Activated naive CD4-positive, alpha-beta T cell treated with anti-CD3 and anti-CD28 coated beads, Interleukin-2, amount 10 ng/mL, durations not matched to agents 7 days and 5 days (primary cell): ENCODE results near the gene UGDH.
"Not testable (repeated sequence)": the region's sequence is repeated elsewhere in the genome, so short reads cannot be mapped to it uniquely, and the experiment has no call there.

ENCODE experiments used
- CTCF ChIA-PET: fragments of 350-600 bp; sonication (Branson Sonifier 250); formaldehyde crosslinking; loops from one replicate; lab custom pipeline; 2021; ENCODE audit warnings: antibody characterized with exemption; lab: Charles Lee
- DNase-seq: peaks from one replicate; pipeline ENCODE4 v3.0.0-alpha.2; 2020
- H3K27ac Mint-ChIP-seq: one replicate; pipeline ENCODE4 v1.8.0; 2021; ENCODE audit warnings: mild to moderate bottlenecking, moderate library complexity, mixed read lengths
- H3K27me3 Mint-ChIP-seq: one replicate; pipeline ENCODE4 v1.8.0; 2021; ENCODE audit warnings: mild to moderate bottlenecking, mixed read lengths
- H3K36me3 Mint-ChIP-seq: one replicate; pipeline ENCODE4 v1.8.0; 2021; ENCODE audit warnings: mixed read lengths
- H3K4me1 Mint-ChIP-seq: one replicate; pipeline ENCODE4 v1.8.0; 2021; ENCODE audit warnings: mixed read lengths
- H3K4me3 Mint-ChIP-seq: one replicate; pipeline ENCODE4 v1.8.0; 2021; ENCODE audit warnings: mild to moderate bottlenecking, moderate library complexity, mixed read lengths
- H3K9me3 Mint-ChIP-seq: one replicate; pipeline ENCODE4 v1.8.0; 2021; ENCODE audit warnings: mixed read lengths

The UGDH gene

DNA sequence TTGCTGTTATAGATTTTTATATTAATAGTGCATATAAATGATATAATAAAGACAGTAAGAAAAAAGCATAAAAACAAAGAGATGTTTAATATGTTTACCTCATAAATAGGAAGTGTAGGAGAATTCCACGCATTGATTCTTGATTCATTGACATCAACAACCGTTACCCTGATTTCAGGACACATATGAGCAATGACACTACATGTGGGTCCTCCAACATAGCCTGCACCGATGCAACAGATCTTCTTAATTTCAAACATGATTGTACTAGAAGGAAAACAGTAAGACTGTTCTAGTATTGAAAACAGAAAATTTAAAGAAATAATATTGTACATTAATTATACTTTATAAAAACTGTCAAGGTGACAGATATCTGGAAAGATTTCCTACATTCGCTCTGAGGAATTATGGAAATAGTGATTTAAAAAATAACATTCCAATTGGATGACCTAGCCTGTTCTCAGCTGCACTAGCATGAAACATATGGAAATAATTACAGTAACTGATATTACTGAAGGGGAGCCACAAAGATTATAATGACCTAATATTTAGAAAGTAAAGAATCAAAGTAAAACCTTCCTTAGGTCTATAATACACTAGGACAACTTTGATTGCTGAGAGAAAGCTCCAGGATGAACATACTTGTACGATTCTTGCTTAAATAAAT is 5.9 kb downstream of the UGDH start:
- CTCF ChIA-PET = no interaction called here
- H3K9me3 Mint-ChIP-seq = no peaks in the 10 kb centered on the region
- peaks cover 7% of the 10 kb centered on the region for H3K4me1 Mint-ChIP-seq
- no peak for DNase-seq
- no peaks in the 10 kb centered on the region for H3K27me3 Mint-ChIP-seq
- no peak overlapping the region for H3K4me3 Mint-ChIP-seq
- H3K36me3 Mint-ChIP-seq = no peaks in the 10 kb centered on the region
- no peak overlapping the region for H3K27ac Mint-ChIP-seq

DNA sequence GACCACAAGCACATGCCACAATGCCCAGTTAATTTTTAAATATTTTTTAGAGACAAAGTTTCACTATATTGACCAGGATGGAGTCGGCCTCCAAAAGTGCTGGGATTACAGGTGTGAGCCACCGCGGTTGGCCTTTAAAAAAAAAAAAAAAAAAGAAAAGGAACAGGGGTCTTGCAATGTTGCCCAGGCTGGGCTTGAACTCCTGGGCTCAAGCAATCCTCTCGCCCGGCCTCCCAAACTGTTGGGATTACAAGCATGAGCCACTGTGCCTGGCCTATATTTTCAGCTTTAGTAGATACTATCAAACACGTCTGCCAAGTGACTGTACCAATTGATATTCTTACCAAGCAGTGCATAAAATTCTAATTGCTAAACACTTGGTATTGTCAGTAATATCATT is 8.8 kb downstream of the UGDH start:
- Mint-ChIP-seq H3K36me3 (no peaks in the 10 kb centered on the region), H3K9me3 (no peaks in the 10 kb centered on the region), H3K27ac (no peak overlapping the region), H3K4me1 (no peaks in the 10 kb centered on the region), H3K27me3 (no peaks in the 10 kb centered on the region), H3K4me3 (no peak overlapping the region)
- no peak for DNase-seq
- CTCF ChIA-PET = no interaction called here

DNA sequence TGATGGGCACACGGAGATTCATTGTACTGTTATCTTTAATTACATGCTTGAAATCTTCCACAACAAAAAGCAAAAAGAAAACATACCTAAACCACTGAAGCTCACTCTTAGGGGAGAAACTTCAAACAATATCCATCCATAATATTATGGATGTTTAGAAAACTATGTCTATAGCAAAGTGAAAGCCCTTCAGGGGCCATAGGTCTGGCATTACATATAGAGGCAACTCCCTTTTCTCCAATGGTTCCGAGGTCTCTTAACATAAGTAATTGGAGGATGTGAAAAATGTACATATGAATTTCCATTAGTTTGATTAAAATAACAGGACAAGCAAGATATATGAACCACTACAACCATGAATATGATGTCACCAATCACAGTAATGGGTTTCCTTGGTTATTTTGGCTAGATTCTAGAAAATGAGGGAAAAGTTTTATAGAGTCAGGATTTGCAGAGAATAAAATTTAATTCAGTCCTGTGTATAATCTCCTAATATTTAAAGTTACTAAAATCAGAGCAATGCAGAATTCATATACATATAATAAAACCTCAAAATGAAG is 10.8 kb downstream of the UGDH start:
- peaks cover 4% of the 10 kb centered on the region for H3K36me3 Mint-ChIP-seq
- no peaks in the 10 kb centered on the region for H3K27me3 Mint-ChIP-seq
- CTCF ChIA-PET = no interaction called here
- no peak for DNase-seq
- no peak overlapping the region for H3K4me3 Mint-ChIP-seq
- no peak overlapping the region for H3K27ac Mint-ChIP-seq
- no peaks in the 10 kb centered on the region for H3K9me3 Mint-ChIP-seq
- H3K4me1 Mint-ChIP-seq = no peaks in the 10 kb centered on the region

DNA sequence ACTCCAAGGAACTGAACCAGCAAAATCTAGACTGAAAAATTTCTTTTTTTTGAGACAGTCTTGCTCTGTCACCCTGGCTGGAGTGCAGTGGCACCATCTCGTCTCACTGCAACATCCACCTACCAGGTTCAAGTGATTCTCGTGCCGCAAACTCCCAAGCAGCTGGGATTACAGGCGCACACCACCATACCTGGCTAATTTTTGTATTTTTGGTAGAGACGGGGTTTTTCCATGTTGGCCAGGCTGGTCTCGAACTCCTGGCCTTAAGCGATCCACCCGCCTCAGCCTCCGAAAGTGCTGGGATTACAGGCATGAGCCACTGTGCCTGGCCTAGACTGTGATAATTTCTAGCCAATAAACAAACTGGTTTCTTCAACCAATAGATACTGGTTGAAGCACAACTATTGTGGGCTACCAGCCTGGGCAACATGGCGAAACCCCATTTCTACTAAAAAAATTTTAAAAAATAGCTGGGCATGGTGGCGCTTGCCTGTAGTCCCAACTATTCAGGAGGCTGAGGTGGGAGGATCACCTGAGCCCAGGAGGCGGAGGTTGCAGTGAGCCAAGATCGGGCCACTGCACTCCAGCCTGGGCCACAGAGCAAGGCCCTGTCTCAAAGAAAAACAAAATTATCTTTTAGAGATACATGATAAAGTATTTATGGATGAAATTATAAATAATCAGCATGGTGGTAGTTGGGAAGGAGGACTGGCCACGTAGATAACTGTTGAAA is 11.4 kb downstream of the UGDH start:
- H3K36me3 Mint-ChIP-seq, H3K27ac Mint-ChIP-seq, CTCF ChIA-PET, H3K4me3 Mint-ChIP-seq, H3K4me1 Mint-ChIP-seq, H3K9me3 Mint-ChIP-seq, H3K27me3 Mint-ChIP-seq, DNase-seq: not testable (repeated sequence)

DNA sequence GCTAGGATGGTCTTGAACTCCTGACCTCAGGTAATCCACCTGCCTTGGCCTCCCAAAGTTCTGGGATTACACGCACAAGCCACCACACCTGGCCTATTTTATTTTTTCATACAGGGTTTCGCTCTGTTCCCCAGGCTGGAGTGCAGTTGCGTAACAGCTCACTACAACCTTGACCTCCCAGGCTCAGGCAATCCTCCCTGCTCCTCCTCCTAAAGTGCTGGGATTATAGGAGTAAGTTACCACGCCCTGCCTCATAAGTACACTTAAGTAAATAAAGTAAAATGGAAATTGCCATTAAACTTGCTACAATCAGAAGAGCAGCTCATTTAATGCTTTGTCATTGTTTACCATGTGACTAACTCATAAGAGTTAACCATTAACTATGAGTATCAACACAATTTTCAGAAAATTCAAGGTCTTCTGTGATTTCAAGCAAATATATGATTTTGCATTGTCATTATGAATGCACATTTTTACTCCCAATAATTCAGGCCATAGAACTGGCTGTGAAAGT is 12.3 kb downstream of the UGDH start:
- DNase-seq = no peak
- H3K27ac Mint-ChIP-seq = no peak overlapping the region
- no peaks in the 10 kb centered on the region for H3K9me3 Mint-ChIP-seq
- H3K36me3 Mint-ChIP-seq = peaks cover 5% of the 10 kb centered on the region
- no peak overlapping the region for H3K4me3 Mint-ChIP-seq
- H3K4me1 Mint-ChIP-seq = no peaks in the 10 kb centered on the region
- CTCF ChIA-PET = no interaction called here
- H3K27me3 Mint-ChIP-seq = no peaks in the 10 kb centered on the region

DNA sequence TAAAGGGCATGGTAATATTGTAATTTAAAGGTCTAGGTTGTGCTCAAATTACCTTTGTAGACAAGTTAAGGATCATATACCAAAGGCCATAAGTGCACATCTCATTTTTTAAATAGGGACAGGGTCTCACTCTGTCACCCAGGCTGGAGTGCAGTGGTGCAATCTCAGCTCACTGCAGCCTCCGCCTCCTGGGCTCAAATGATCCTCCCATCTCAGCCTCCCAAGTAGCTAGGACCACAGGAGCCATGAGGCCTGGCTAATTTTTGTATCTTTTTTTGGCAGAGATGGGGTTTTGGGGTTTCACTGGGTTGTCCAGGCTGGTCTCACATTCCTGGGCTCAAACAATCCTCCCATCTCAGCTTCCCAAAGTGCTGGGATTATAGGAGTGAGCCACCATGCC is 13.0 kb downstream of the UGDH start:
- H3K9me3 Mint-ChIP-seq, H3K27me3 Mint-ChIP-seq, DNase-seq, H3K4me3 Mint-ChIP-seq, CTCF ChIA-PET, H3K27ac Mint-ChIP-seq, H3K4me1 Mint-ChIP-seq: not testable (repeated sequence)
- H3K36me3 Mint-ChIP-seq = peaks cover 12% of the 10 kb centered on the region

DNA sequence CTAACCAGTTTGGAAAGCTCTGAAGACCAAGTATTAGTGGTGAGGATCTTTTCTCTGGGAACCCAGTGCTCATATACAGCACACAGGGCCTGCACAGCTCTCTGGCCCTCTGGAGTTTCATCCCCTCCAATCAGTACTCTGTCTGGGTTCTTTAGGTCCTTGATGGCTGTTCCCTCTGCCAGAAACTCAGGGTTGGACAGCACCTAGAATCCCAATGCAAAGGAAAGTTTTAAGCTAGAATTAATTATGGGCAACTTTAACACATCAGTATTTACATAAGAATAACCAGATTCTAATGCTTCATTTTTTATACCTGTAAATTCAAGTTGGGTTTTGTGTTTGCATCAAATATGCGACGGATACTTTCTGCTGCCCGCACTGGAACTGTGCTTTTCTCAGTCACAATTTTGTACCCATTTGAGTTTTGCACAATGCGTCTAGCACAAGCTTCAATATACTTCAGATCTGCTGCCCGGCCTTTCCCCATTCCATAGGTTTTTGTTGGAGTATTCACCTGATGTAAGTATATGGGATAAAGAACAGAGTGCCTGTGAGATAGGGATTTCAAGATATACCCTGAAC is 16.8 kb downstream of the UGDH start:
- Mint-ChIP-seq H3K36me3 (peaks cover 18% of the 10 kb centered on the region), H3K9me3 (no peaks in the 10 kb centered on the region), H3K27ac (no peak overlapping the region), H3K4me1 (no peaks in the 10 kb centered on the region), H3K4me3 (no peak overlapping the region), H3K27me3 (no peaks in the 10 kb centered on the region)
- CTCF ChIA-PET = no interaction called here
- no peak for DNase-seq

DNA sequence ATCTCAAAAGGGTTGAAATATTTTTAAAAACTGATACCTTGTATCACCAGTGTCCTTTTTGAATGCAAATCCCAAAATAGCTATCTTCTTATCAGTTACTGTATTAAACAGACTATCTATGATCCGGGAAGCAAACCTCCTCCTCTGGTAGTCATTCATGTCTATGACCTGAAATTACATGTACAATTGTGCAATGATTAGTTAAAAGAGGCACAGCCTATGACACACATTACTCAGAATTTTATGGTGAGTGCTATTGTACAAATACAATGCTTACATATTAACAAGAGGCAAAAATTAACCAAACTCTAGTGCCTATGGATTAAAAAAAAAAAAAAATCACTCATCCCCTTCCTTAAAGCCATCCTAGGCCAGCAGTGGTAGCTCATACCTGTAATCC is 21.7 kb downstream of the UGDH start:
- no peak for DNase-seq
- Mint-ChIP-seq H3K9me3 (no peaks in the 10 kb centered on the region), H3K27ac (no peak overlapping the region), H3K36me3 (peaks cover 38% of the 10 kb centered on the region), H3K27me3 (no peaks in the 10 kb centered on the region), H3K4me3 (no peak overlapping the region), H3K4me1 (no peaks in the 10 kb centered on the region)
- CTCF ChIA-PET = no interaction called here

DNA sequence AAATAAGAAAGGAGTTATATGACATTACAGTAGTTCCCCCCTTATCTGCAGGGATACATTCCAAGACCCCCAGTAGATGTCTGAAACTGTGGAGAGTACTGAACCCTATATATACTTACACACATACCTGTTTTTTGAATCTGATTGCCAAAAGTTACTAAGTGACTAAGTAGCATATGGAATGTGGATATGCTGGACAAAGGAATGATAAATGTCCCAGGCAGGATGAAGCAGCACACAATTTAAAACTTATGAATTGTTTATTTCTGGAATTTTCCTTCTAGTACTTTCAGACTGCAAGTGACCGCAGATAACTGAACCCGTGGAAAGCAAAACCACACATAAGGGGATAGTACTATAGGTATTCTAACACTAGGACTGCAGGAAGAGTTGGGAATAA is 22.7 kb downstream of the UGDH start:
- Mint-ChIP-seq H3K27me3 (no peaks in the 10 kb centered on the region), H3K9me3 (no peaks in the 10 kb centered on the region), H3K4me3 (no peak overlapping the region), H3K4me1 (no peaks in the 10 kb centered on the region), H3K27ac (no peak overlapping the region), H3K36me3 (peaks cover 34% of the 10 kb centered on the region)
- CTCF ChIA-PET = no interaction called here
- no peak for DNase-seq

DNA sequence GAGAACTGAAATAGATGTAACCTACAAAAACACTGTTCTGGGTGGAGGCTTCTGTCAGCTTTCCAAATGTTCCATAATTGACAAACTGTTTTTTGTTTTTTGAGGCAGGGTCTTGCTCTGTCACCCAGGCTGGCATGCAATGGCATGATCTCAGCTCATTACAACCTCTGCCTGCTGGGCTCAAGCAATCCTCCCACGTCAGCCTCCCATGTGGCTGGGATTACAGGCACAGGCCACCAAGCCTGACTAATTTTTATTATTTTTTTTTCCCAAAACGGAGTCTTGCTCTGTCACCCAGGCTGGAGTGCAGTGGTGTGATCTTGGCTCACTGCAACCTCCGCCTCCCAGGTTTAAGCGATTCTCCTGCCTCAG is 24.6 kb downstream of the UGDH start:
- H3K27ac Mint-ChIP-seq, H3K4me3 Mint-ChIP-seq, CTCF ChIA-PET: not testable (repeated sequence)

DNA sequence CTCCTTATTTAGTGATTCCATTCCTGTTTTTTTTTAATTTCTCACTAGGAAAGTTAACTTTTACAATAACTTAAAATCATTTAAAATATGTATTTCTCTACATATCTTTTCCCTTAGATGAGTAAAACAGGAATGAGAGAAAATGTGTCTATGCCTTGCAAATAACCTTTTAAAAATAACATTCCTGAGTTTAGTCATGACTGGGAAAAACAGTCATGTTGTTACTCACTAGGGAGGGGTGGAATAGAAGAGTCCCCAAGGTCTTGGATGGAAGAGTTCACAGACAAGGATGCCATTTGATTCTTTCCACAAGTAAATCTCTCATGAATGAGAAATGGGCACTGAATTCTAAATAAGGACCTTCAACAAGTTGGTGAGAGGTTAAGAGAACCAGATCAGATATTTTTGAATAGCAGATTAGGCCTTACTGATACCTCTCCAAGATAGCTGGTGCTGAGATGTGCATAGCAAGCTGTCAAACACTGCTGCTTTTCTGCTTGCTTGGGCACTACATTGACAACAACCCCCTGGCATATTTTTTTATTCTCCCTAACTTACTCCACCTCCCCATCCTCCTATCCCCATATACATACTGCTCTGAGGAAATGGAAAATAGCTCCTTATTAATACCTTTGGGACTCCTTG is 25.1 kb downstream of the UGDH start:
- H3K9me3 Mint-ChIP-seq = no peaks in the 10 kb centered on the region
- peaks cover 33% of the 10 kb centered on the region for H3K36me3 Mint-ChIP-seq
- no peak overlapping the region for H3K4me3 Mint-ChIP-seq
- no peaks in the 10 kb centered on the region for H3K27me3 Mint-ChIP-seq
- no peak for DNase-seq
- H3K27ac Mint-ChIP-seq = no peak overlapping the region
- CTCF ChIA-PET = no interaction called here
- no peaks in the 10 kb centered on the region for H3K4me1 Mint-ChIP-seq

More for the DNA sequence above, 24.6 kb downstream of the UGDH start:
- H3K36me3 Mint-ChIP-seq = peaks cover 33% of the 10 kb centered on the region
- H3K27me3 Mint-ChIP-seq, H3K9me3 Mint-ChIP-seq, H3K4me1 Mint-ChIP-seq, DNase-seq: not testable (repeated sequence)

DNA sequence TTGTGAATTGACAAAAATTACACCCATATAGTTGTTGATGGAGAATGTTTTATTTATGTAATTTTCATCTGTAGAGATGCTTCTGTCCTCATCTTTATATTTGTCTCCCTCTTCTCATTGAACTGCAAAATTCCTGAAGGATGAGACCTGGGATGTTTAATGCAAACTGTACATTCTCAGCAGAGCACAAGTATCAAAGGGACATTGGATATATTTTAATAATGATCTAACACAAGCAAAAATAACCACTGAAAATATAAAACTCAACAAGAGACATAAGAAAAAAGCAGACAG is 28.6 kb downstream of the UGDH start:
- no peaks in the 10 kb centered on the region for H3K9me3 Mint-ChIP-seq
- H3K27ac Mint-ChIP-seq = no peak overlapping the region
- no peaks in the 10 kb centered on the region for H3K27me3 Mint-ChIP-seq
- peaks cover 19% of the 10 kb centered on the region for H3K36me3 Mint-ChIP-seq
- CTCF ChIA-PET = no interaction called here
- no peaks in the 10 kb centered on the region for H3K4me1 Mint-ChIP-seq
- H3K4me3 Mint-ChIP-seq = no peak overlapping the region
- no peak for DNase-seq

DNA sequence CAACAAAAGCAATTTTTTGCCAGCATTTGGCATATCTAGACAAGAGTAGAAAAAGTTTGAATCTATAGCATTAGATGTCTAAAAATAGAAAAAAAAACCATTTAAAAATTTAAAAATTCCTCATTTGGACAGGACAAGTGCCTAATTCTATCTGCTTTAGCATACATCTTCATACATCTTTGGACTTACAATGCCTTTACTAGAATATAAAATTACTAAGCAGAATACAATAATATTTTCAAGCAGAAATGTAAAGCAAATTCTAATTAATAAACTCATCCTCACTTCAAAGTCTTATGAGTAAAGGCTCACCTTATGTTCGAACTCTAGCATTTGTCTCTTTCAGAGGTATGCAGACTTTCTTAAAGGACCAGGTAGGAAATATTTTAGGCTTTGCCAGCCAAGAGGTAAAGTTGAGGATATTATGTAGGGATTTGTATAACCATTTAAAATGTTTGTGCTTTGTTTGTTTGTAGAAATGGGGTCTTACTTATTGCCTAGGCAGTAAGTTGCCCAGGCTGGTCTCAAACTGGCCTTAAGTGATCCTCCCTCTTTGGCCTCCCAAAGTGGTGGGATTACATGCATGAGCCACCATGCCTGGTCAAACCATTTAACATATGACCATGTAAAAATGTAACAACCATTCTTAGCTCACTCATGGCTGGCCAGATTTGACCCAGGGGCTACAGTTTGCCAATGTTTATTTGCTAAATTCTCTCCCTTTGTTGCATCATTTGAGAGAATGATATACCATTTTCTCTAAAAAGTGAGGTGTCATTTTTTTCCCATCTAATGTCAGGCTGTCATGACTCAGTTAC is 29.1 kb downstream of the UGDH start:
- H3K4me3 Mint-ChIP-seq = no peak overlapping the region
- CTCF ChIA-PET = no interaction called here
- no peaks in the 10 kb centered on the region for H3K9me3 Mint-ChIP-seq

More for the DNA sequence above, 29.1 kb downstream of the UGDH start:
- no peaks in the 10 kb centered on the region for H3K27me3 Mint-ChIP-seq
- H3K27ac Mint-ChIP-seq = no peak overlapping the region
- H3K36me3 Mint-ChIP-seq = peaks cover 14% of the 10 kb centered on the region
- no peaks in the 10 kb centered on the region for H3K4me1 Mint-ChIP-seq
- no peak for DNase-seq
